ENCODE results near the gene PDZD4. TPM values are rescaled to one million over a fixed set of nuclear protein-coding genes. Genes with fewer than 3 reads are reported as not detected.

PDZD4 gene
- total and polyA plus RNA-seq, 4 donors = 0.15 to 1.8 (median 0.69) TPM

DNA sequence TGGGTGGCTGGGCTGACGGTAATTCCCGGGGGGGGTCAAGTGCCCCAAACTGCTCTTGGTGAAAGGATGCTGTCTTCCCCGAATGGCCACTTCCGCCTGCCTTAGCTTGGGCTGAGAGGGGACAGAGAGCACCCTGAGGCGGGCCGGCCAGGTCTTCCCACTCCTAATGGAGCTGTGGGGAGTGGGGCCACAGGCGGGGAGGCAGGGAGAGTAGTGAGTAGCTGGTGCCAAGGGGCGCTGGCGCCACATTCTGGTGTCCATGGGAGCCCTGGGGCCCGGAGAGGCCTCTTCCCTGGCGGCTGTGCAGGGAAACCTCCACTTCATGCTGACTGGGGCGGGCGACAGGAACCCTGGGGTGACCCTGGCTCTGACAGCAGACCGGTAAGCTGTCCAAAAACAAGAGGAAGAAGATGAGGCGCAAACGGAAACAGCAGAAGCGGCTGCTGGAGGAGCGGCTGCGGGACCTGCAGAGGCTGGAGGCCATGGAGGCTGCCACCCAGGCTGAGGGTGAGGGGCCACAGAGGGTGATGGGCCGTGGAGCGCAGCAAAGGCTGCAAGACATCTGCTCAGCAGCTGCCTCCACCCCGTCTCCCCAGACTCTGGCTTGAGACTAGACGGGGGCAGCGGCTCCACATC, 46.8 kb downstream of the PDZD4 start:
- 80% methylated on average over 24 of the region's 24 CpGs for WGBS
- DNase-seq (ENCODE audit: low spot score) = no peak
- H3K4me3 ChIP-seq (ENCODE audit: low read depth in 1 of 3, low read length in 3 of 3) = no peak overlapping the region
- H3K27me3 ChIP-seq (ENCODE audit: control insufficient read depth in 4 of 4, insufficient read depth in 4 of 4, low read length in 3 of 4) = no peaks in the 10 kb centered on the region
- H3K9ac ChIP-seq (ENCODE audit: low read depth in 1 of 2, low read length in 2 of 2) = no peak overlapping the region
- TF ChIP-seq, protein P1, sequence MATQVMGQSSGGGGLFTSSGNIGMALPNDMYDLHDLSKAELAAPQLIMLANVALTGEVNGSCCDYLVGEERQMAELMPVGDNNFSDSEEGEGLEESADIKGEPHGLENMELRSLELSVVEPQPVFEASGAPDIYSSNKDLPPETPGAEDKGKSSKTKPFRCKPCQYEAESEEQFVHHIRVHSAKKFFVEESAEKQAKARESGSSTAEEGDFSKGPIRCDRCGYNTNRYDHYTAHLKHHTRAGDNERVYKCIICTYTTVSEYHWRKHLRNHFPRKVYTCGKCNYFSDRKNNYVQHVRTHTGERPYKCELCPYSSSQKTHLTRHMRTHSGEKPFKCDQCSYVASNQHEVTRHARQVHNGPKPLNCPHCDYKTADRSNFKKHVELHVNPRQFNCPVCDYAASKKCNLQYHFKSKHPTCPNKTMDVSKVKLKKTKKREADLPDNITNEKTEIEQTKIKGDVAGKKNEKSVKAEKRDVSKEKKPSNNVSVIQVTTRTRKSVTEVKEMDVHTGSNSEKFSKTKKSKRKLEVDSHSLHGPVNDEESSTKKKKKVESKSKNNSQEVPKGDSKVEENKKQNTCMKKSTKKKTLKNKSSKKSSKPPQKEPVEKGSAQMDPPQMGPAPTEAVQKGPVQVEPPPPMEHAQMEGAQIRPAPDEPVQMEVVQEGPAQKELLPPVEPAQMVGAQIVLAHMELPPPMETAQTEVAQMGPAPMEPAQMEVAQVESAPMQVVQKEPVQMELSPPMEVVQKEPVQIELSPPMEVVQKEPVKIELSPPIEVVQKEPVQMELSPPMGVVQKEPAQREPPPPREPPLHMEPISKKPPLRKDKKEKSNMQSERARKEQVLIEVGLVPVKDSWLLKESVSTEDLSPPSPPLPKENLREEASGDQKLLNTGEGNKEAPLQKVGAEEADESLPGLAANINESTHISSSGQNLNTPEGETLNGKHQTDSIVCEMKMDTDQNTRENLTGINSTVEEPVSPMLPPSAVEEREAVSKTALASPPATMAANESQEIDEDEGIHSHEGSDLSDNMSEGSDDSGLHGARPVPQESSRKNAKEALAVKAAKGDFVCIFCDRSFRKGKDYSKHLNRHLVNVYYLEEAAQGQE (IDR thresholded peaks at IDR 0.05) = no peak
- H3K4me1 ChIP-seq (ENCODE audit: control insufficient read depth in 4 of 4, insufficient read depth in 4 of 4, low read length in 3 of 4) = no peaks in the 10 kb centered on the region
- no peak overlapping the region for H3K27ac ChIP-seq (ENCODE audit: low read depth in 1 of 2, low read length in 2 of 2)
- no peaks in the 10 kb centered on the region for H3K9me3 ChIP-seq (ENCODE audit: control insufficient read depth in 4 of 4, low read length in 3 of 4)
- H3K36me3 ChIP-seq (ENCODE audit: control insufficient read depth in 4 of 4, insufficient read depth in 3 of 4, low read depth in 1 of 4, low read length in 3 of 4) = peaks cover 5 to 25% (median 8%) of the 10 kb centered on the region in 4 donors

DNA sequence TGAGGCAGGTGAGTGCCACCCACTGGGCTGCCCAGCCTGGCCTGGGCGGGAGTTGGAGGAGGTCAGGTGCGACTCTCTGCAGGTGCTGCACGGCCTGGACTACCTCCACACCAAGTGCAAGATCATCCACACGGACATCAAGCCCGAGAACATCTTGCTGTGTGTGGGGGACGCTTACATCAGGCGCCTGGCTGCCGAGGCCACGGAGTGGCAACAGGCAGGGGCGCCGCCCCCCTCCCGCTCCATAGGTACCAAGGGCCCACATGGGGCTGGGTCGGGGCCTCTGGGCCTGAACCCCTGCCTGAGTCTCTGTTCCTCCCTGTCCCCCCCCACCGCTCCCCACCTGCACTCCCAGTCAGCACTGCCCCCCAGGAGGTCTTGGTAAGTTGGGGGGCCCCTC, 47.5 kb downstream of the PDZD4 start:
- Histone ChIP-seq H3K9me3 (ENCODE audit: control insufficient read depth in 4 of 4, low read length in 3 of 4) (no peaks in the 10 kb centered on the region), H3K4me1 (ENCODE audit: control insufficient read depth in 4 of 4, insufficient read depth in 4 of 4, low read length in 3 of 4) (no peaks in the 10 kb centered on the region), H3K36me3 (ENCODE audit: control insufficient read depth in 4 of 4, insufficient read depth in 3 of 4, low read depth in 1 of 4, low read length in 3 of 4) (peaks cover 5 to 24% (median 8%) of the 10 kb centered on the region in 4 donors), H3K4me3 (ENCODE audit: low read depth in 1 of 3, low read length in 3 of 3) (no peak overlapping the region), H3K9ac (ENCODE audit: low read depth in 1 of 2, low read length in 2 of 2) (no peak overlapping the region), H3K27ac (ENCODE audit: low read depth in 1 of 2, low read length in 2 of 2) (no peak overlapping the region), H3K27me3 (ENCODE audit: control insufficient read depth in 4 of 4, insufficient read depth in 4 of 4, low read length in 3 of 4) (no peaks in the 10 kb centered on the region)
- no peak for DNase-seq (ENCODE audit: low spot score)
- WGBS = 97% methylated on average over 14 of the region's 14 CpGs
- TF ChIP-seq, protein P2, sequence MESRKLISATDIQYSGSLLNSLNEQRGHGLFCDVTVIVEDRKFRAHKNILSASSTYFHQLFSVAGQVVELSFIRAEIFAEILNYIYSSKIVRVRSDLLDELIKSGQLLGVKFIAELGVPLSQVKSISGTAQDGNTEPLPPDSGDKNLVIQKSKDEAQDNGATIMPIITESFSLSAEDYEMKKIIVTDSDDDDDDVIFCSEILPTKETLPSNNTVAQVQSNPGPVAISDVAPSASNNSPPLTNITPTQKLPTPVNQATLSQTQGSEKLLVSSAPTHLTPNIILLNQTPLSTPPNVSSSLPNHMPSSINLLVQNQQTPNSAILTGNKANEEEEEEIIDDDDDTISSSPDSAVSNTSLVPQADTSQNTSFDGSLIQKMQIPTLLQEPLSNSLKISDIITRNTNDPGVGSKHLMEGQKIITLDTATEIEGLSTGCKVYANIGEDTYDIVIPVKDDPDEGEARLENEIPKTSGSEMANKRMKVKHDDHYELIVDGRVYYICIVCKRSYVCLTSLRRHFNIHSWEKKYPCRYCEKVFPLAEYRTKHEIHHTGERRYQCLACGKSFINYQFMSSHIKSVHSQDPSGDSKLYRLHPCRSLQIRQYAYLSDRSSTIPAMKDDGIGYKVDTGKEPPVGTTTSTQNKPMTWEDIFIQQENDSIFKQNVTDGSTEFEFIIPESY (IDR thresholded peaks at IDR 0.05) = no peak
- TF ChIP-seq TAF1 (conservative IDR thresholded peaks at IDR 0.05) = no peak
- TF ChIP-seq RAD21 (IDR thresholded peaks at IDR 0.05) = no peak
- TF ChIP-seq, protein P1 (IDR thresholded peaks at IDR 0.05) = no peak

DNA sequence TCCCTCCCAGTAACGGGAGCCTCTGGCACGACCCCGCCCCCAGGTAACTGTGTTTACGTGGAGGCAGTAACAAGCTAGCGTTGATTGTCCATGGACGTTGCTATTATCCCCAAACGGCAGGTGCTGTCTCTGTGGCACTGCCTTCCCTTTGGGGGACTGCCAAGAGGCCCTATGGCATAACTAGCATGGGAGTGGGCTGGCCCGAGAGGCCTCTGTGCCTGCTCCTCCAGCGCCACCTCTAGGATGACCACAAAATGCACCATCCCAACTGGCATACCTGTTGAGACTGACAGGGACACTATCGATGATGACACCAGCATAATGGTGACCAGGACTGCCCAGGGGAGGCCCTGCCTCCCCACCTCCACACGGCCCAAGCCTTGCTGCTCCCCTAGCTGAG, 48.0 kb downstream of the PDZD4 start:
- DNase-seq (ENCODE audit: low spot score) = no peak
- Histone ChIP-seq H3K4me1 (ENCODE audit: control insufficient read depth in 4 of 4, insufficient read depth in 4 of 4, low read length in 3 of 4) (no peaks in the 10 kb centered on the region), H3K9me3 (ENCODE audit: control insufficient read depth in 4 of 4, low read length in 3 of 4) (no peaks in the 10 kb centered on the region), H3K36me3 (ENCODE audit: control insufficient read depth in 4 of 4, insufficient read depth in 3 of 4, low read depth in 1 of 4, low read length in 3 of 4) (peaks cover 2 to 18% (median 6%) of the 10 kb centered on the region in 4 donors), H3K27ac (ENCODE audit: low read depth in 1 of 2, low read length in 2 of 2) (no peak overlapping the region), H3K4me3 (ENCODE audit: low read depth in 1 of 3, low read length in 3 of 3) (no peak overlapping the region), H3K9ac (ENCODE audit: low read depth in 1 of 2, low read length in 2 of 2) (no peak overlapping the region), H3K27me3 (ENCODE audit: control insufficient read depth in 4 of 4, insufficient read depth in 4 of 4, low read length in 3 of 4) (no peaks in the 10 kb centered on the region)
- 68% methylated on average over 11 of the region's 11 CpGs for WGBS
- TF ChIP-seq NR2F2 (IDR thresholded peaks at IDR 0.05) (no peak), HNF4A (conservative IDR thresholded peaks at IDR 0.05) (no peak), SP1 (IDR thresholded peaks at IDR 0.05) (no peak), HNF4G (IDR thresholded peaks at IDR 0.05) (no peak), FOXA1 (IDR thresholded peaks at IDR 0.05) (no peak), JUND (IDR thresholded peaks at IDR 0.05) (no peak)
- TF ChIP-seq, protein P1 (IDR thresholded peaks at IDR 0.05) = no peak
- TF ChIP-seq, protein P3, sequence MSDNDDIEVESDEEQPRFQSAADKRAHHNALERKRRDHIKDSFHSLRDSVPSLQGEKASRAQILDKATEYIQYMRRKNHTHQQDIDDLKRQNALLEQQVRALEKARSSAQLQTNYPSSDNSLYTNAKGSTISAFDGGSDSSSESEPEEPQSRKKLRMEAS (IDR thresholded peaks at IDR 0.05) = no peak
- TF ChIP-seq, protein P4, sequence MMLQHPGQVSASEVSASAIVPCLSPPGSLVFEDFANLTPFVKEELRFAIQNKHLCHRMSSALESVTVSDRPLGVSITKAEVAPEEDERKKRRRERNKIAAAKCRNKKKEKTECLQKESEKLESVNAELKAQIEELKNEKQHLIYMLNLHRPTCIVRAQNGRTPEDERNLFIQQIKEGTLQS (IDR thresholded peaks at IDR 0.05) = no peak

Measured in liver (tissue), 9 donors.